AG04449 (cell line): ENCODE results near the gene DNAJC21.

Source experiments
- CTCF ChIA-PET: fragments of 350-600 bp; formaldehyde crosslinking; extraction: SDS; loops from one replicate; lab custom pipeline; 2021; ENCODE audit warnings: antibody characterized with exemption; lab: Yijun Ruan, JAX
- POLR2A ChIA-PET: fragments of 400-600, 350-600 bp; formaldehyde crosslinking; extraction: SDS; loops from one replicate; lab custom pipeline; 2020; ENCODE audit warnings: antibody characterized with exemption, inconsistent platforms; lab: Yijun Ruan, JAX
- DNase-seq: peaks from one replicate; pipeline ENCODE4 v3.0.0-alpha.2; 2010; ENCODE audit warnings: low read depth, low spot score
- H3K4me3 ChIP-seq: 2 replicates; pipeline ENCODE4 v1.5.1; 2011; ENCODE audit warnings: low read depth, mild to moderate bottlenecking, control low read depth, low read length
- TF ChIP-seq, protein P1 (sequence below): IDR thresholded peaks from one replicate; pipeline ENCODE4 v1.5.1; 2011; ENCODE audit warnings: mild to moderate bottlenecking, moderate library complexity, low read length, control low read depth, inconsistent platforms; ENCODE audit not compliant: insufficient read depth; ENCODE audit errors: missing control alignments

Gene DNAJC21

DNA sequence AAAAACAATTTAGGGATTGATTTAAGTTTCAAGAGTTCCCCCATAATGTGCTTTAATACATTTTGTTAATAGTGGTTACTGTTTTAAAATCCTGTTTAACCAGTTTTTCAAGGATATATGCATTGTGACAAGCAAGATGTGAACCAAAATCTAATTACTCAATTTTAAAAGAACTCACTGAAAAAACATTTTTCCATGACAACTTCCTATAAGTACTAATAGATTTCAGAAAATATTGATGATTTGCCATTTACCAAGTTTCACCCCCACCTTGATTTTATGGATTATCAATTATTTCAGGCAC, 4.9 kb upstream of the DNAJC21 start:
- TF ChIP-seq, protein P1, sequence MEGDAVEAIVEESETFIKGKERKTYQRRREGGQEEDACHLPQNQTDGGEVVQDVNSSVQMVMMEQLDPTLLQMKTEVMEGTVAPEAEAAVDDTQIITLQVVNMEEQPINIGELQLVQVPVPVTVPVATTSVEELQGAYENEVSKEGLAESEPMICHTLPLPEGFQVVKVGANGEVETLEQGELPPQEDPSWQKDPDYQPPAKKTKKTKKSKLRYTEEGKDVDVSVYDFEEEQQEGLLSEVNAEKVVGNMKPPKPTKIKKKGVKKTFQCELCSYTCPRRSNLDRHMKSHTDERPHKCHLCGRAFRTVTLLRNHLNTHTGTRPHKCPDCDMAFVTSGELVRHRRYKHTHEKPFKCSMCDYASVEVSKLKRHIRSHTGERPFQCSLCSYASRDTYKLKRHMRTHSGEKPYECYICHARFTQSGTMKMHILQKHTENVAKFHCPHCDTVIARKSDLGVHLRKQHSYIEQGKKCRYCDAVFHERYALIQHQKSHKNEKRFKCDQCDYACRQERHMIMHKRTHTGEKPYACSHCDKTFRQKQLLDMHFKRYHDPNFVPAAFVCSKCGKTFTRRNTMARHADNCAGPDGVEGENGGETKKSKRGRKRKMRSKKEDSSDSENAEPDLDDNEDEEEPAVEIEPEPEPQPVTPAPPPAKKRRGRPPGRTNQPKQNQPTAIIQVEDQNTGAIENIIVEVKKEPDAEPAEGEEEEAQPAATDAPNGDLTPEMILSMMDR, result no peak
- CTCF ChIA-PET, result interaction anchor here (1.1 to 1.3 kb wide), 3 partner anchors 26 to 448 kb away, joined by 3 to 5 read pairs (median 4); no protein-coding TSS in a partner anchor
- H3K4me3 ChIP-seq, result no peak overlapping the region
- POLR2A ChIA-PET, result interaction anchor here (1.5 kb wide), 1 partner anchor 9 kb away, joined by 11 read pairs; the partner anchor contains the start of genes BRIX1 and RAD1
- no peak for DNase-seq

DNA sequence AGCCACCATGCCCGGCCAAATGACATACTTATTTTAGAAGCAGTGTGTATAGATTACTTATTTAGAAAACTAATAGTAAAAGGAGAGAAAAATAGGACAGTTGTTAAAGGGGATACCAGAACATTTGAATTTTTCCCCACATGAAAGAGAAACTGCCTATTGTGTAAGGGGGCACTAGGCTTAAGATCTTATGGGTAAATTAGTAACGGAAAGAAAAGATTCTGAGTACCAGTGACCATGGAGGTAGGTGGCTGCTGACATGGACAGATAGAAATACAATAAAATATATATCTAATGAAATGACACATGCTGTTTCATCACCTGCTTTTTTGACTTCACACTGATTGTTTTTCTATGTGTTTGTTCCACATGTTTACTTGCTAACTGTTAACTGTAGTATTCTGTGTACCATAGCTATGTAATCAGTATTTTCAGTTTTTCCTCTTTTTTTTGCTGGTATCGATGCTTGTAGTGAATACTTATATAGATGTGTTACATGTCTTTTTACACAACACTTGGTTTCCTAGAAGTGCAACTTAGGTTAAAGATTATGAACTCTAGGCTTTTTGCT, 3.0 kb upstream of the DNAJC21 start:
- ChIA-PET CTCF (no interaction called here), POLR2A (no interaction called here)
- DNase-seq, result no peak
- TF ChIP-seq, protein P1, result no peak
- H3K4me3 ChIP-seq, result no peak overlapping the region

DNA sequence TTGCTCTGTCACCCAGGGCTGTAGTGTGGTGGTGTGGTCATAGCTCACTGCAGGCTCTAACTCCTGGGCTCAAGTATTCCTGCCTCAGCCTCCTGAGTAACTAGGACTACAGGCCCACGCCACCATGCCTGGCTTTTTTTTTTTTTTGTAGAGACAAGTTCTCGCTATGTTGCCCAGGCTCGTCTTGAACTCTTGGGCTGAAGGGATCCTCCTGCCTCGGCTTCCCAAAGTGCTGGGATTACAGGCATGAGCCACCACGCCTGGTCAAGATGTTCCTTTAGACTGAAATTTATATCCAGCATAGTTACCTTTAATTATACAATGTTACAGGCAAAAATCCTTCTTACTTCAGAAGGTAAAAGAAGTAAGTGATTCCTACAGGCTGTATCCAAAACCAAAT, 1.6 kb upstream of the DNAJC21 start:
- H3K4me3 ChIP-seq, result no peak overlapping the region
- no peak for DNase-seq
- TF ChIP-seq, protein P1, result no peak
- ChIA-PET POLR2A (interaction anchor here (1.5 kb wide), 1 partner anchor 12 kb away, joined by 14 read pairs; the partner anchor contains the start of genes BRIX1 and RAD1), CTCF (no interaction called here)

DNA sequence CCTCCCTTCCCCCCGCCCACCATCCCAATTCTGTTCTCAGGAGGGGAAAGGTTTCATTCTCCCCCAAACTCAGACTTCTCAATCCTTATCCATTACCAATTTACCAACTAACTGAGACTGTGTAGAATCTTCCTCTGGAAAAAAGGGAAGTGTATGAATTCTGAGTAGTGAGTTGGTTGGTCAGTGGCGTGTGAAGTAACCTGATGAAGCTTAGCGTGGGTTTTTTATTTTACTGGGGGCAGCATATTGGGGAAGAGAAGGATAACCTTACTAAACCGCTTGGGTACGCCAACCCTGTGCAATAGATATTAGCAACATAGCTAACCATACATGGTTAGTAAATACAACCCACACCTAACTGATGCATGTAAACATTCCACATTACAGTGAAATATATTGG, 1.1 kb upstream of the DNAJC21 start:
- TF ChIP-seq, protein P1, result no peak
- H3K4me3 ChIP-seq, result no peak overlapping the region
- CTCF ChIA-PET, result interaction anchor here (1.6 to 2.5 kb wide), 3 partner anchors 12 to 442 kb away, joined by 3 to 15 read pairs (median 9); partner anchors contain the start of genes BRIX1 and RAD1
- POLR2A ChIA-PET, result interaction anchor here (1.5 kb wide), 1 partner anchor 12 kb away, joined by 14 read pairs; the partner anchor contains the start of genes BRIX1 and RAD1
- no peak for DNase-seq

DNA sequence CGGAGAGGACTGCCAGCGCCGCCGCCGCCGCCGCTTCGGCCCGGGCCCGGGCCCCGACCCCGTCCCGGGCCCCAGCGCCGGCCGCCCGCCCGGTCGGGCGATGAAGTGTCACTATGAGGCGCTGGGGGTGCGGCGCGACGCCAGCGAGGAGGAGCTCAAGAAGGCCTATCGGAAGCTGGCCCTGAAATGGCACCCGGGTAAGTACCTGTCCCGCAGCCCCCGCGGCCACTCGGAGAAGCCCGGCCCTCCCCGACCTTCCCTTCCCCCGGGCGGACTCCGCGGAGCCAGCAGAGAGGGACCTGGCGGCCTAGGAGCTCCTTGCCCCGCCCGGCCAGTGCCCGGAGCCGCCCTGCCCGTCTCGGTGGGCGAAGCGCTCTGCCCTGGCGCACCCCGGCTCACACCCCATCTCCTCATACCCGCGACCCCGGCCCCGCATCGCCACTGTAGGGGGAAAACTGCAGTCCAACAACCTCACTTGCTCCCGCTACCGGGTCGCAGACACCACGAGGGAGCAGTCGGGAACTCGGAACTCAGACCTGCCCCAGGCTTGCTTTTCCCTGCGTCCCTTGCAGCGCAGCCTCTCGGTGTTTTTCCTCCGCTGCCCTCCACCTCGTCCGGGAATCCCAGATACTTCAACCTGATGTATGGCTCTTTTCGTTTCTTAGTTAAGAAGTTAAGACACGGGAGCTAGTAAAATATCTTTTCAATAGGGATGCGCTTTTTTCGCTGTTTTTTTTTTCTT, 532 bp downstream of the DNAJC21 start:
- TF ChIP-seq, protein P1, result no peak
- CTCF ChIA-PET, result interaction anchor here (0.9 to 2.5 kb wide), 6 partner anchors 9 to 444 kb away, joined by 3 to 15 read pairs (median 3); partner anchors contain the start of genes BRIX1 and RAD1
- H3K4me3 ChIP-seq, result peak overlapping the region; percentile 91
- POLR2A ChIA-PET, result interaction anchor here (0.7 to 2.1 kb wide), 6 partner anchors 9 to 107 kb away, joined by 3 to 8 read pairs (median 3); partner anchors contain the start of genes BRIX1 and RAD1
- no peak for DNase-seq

DNA sequence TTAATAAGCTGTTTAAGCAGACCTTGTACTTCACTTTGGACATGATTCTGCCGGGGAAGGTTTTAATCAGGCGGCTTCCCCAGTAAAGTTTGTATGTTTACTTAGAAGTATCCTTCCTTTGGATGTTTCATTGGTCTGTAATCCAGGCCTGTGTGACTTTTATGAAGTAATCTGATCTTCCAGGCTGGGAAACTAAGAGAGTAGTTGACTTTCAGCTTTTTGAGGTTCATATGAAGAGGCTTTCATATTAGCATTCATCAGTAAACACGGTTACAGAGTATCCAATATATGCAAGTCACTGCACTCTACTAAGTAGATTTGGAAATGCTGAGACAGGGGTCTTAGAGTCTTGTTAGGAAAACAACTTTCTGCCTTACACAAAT, 1.1 kb downstream of the DNAJC21 start:
- TF ChIP-seq, protein P1, result no peak
- ChIA-PET POLR2A (interaction anchor here (1.1 to 2.1 kb wide), 4 partner anchors 8 to 107 kb away, joined by 3 to 8 read pairs (median 4); partner anchors contain the start of genes BRIX1 and RAD1), CTCF (interaction anchor here (0.9 to 2.5 kb wide), 5 partner anchors 8 to 444 kb away, joined by 3 to 15 read pairs (median 3); partner anchors contain the start of genes BRIX1 and RAD1)
- peak overlapping the region; percentile 91 for H3K4me3 ChIP-seq
- no peak for DNase-seq
